Dermis microvascular lymphatic vessel endothelial cell (primary cell): ENCODE data around the gene KCNJ10. TPM values are rescaled to one million over a fixed set of nuclear protein-coding genes. Genes with fewer than 3 reads are reported as not detected.

Source experiments
- DNase-seq, 2 donors: peaks; one replicate each; pipeline versions ENCODE4 v3.0.0 to v3.0.0-alpha.2; 2010; ENCODE audit warnings: low read depth in 2 of 2
- total RNA-seq: library from RNA; depleted of rRNA; stranded (reverse); fragments of >200 nt; gene quantifications from 2 replicates; pipeline ENCODE4 v1.2.1, GENCODE V29; 2014

Gene KCNJ10
- total RNA-seq, 1 donor from 2014 or later, result not detected

- DNase-seq, result no peak
These were observed 45.6 kb downstream of the KCNJ10 start for GRCh38 chr1:160024195-160024905.

GRCh38 chr1:160022330-160023310 is 47.3 kb downstream of the KCNJ10 start:
- no peak for DNase-seq

DNA sequence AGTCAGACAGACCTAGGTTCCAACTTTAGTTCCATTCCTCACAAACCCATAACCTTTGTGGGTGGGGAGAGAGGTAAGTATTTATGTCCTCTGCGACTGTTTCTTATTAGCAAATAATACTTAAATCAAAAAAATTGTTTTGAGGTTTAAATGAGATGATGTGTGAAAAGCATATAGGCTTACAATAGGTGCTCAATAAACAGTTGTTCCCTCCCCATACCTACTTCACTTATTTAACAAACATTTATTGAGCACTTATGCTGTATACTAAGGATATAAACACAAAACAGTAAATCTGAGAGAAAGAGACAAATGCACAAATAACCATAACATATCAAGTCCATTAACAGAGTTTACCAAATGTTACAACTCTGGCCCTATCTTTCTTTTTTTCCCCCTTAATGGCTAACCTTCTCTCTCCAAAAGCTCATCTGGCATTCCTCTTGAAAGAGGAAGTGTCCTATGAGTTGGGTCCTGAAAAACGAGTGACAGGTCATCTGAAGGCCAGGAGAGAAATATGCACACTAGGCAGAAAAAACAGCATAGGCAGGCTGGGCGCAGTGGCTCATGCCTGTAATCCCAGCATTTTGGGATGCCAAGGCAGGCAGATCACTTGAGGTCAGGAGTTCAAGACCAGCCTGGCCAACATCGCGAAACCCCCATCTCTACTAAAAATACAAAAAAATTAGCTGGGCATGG is 48.4 kb downstream of the KCNJ10 start:
- no peak for DNase-seq

- no peak for DNase-seq
These were observed 49.8 kb downstream of the KCNJ10 start for GRCh38 chr1:160020196-160020595.

GRCh38 chr1:160018900-160019299 is 51.1 kb downstream of the KCNJ10 start:
- no peak for DNase-seq

GRCh38 chr1:160018347-160018746 is 51.6 kb downstream of the KCNJ10 start:
- no peak for DNase-seq

- DNase-seq, result no peak
These were observed 52.4 kb downstream of the KCNJ10 start for GRCh38 chr1:160017592-160017991.

DNA sequence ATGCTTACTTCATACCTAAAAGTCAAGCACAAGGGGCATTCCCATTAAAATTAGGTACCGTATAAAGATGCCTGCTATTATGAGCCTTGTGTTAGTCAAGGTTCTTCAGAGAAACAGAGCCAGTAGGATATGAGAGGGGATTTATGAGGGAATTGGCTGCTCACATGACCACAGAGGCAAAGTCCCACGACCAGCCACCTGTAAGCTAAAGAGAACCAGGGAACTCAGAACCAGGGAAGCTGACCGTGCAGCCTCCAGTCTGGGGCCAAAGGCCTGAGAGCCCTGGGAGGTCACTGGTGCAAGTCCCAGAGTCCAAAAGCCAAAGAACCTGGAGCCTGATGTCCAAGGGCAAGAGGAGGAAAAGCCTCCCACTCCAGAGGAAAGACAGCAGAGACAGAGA is 58.2 kb downstream of the KCNJ10 start:
- no peak for DNase-seq

DNA sequence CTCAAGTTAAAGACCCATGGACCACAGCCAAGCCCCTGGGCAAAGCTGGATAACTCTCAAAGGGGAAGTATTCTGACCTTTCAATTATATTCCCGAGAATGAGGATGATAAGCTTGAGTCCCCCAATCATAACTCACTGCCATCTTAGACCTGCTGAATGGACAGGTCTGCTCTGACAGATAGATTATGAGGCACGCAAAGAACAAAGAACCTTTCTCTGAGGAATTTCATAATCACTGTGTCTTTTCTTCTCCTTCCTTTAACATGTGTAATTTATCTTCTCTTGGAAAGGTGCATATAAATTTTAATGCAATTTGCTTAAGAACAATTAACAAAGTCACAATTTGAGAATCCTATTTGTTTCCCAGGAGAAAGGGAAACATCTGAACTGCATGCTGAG is 60.2 kb downstream of the KCNJ10 start:
- no peak for DNase-seq

- no peak for DNase-seq
These were observed 60.9 kb downstream of the KCNJ10 start for GRCh38 chr1:160009081-160009480.

- peak in 1 of 2 donors; percentile 40 for DNase-seq
These were observed 62.3 kb downstream of the KCNJ10 start for GRCh38 chr1:160007577-160008200.

DNA sequence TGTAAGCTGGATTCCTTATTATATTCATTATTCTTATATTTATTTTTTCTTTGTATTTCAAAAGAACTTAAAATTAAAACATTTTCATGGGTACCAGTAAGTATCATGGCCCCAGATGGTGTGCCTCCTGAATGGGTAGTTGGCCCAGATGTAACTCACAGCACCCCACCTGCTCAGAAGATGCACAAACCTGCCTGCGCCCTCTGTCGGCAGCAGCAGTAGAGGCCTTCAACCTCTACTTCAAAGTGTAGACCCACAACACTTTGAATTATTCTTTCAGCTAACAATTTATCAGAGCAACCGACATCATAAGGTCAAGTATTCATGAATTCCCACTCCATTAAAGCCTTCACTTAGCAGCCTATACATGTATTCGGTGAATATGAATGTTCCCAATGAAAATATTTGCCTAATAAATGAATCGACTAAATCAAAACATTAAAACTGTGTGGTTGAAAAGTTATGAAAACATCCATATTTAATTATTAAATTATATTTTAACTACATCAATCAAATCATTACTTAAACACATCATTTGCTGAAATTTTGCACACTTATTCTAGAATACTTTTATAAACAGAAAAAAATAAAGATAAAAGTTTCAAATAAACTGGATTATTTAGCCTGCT is 63.5 kb downstream of the KCNJ10 start:
- DNase-seq, result peak; percentile 26 to 64

GRCh38 chr1:160005070-160005469 is 64.9 kb downstream of the KCNJ10 start:
- DNase-seq, result no peak

DNA sequence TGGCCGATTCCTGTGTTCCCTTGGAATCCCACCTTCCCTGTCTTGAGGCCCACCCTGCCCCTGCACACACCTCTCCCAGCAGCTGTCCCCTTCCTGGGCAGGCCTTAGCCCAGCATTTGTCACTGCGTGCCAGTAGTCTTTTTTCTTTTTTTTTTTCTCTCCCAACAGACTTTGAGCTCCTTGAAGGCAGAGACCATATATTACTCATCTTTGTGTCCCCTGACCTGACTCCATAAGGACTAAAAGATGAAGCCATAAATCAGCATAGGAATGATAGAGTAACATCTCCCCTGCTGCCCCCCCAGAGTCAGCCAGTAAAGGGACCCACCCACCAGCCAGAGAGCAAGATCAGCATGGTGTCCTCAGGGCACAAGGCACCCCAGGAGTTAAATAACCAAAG is 65.5 kb downstream of the KCNJ10 start:
- DNase-seq, result no peak

GRCh38 chr1:160004001-160004400 is 66.0 kb downstream of the KCNJ10 start:
- no peak for DNase-seq

DNA sequence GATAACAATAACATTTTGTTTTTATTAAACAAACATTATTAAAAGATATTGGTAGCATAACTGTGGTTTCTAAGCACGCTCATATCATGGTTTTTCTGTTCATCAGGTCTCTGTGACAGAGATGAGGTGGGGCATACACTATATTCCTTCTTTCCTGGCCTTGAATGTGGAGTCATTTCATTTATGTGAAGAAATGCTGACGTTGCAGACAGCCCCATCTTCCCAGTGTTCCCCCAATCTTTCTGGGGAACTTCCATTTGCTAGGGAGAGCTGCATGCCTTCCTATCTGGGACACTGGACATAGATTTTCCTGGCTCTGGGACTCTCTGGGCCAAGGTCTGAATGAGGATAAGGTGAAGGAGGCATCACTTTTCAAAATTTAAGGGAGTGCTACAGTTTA is 68.5 kb downstream of the KCNJ10 start:
- DNase-seq, result no peak

- no peak for DNase-seq
These were observed 70.8 kb downstream of the KCNJ10 start for GRCh38 chr1:159999204-159999603.

- no peak for DNase-seq
These were observed 73.3 kb downstream of the KCNJ10 start for GRCh38 chr1:159996653-159997052.

DNA sequence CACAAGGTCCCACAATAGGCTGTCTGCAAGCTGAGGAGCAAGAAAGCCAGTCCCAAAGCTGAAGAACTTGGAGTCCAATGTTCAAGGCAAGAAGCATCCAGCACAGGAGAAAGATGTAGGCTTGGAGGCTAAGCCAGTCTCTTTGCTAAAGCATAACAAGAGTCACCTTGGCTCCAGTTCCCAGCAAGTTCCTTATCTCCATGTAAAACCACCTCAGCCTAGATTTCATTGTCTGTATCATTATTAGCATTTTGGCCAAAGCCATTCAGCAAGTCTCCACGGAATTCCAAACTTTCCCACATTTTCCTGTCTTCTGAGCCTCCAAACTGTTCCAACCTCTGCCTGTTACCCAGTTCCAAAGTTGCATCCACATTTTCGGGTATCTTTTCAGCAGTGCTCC is 75.1 kb downstream of the KCNJ10 start:
- DNase-seq, result no peak

GRCh38 chr1:159993911-159994310 is 76.0 kb downstream of the KCNJ10 start:
- DNase-seq, result no peak

DNA sequence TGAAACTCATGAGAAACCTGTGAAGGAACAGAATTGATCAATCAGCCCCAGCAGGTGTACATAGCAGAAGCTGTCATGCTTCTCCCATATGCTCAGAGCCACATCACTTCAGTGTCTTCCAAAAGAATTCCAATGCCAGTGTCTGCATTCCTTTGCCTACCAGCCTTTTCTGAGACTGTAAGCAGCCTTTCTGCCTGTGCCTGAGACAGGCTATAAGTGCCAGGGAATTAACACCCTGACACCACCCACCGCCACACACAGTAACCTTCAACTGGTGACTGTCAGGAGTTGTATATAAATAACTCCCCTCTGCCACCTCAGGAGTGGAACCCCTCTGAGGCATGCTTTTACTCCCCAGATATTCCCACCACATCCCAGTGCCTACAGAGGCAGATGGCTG is 77.8 kb downstream of the KCNJ10 start:
- DNase-seq, result no peak
